ENCODE data around the gene SRF. TPM values are rescaled to one million over a fixed set of nuclear protein-coding genes. Genes with fewer than 3 reads are reported as not detected.
A peak's percentile ranks its signal among the peaks of the same experiment; 100 is the strongest.

The SRF gene
- total and polyA plus RNA-seq, 12 donors, result 30.5 to 94.3 (median 69.6) TPM

- intact Hi-C loops (cut with DNase I), result no loop called here
- H3K4me1 ChIP-seq, result peaks cover 0 to 21% (median 3%) of the 10 kb centered on the region in 9 donors
- H3K4me3 ChIP-seq, result no peak overlapping the region
- TF ChIP-seq CTCF (IDR thresholded peaks at IDR 0.05), result no peak
- ATAC-seq, result no peak
- WGBS, 2 donors, result 86 to 92% methylated on average over 14 of the region's 14 CpGs
- no peaks in the 10 kb centered on the region for H3K9me3 ChIP-seq
- H3K36me3 ChIP-seq, result peaks cover 0 to 63% (median 5%) of the 10 kb centered on the region in 9 donors
- no peak for DNase-seq
- H3K27ac ChIP-seq, result no peak overlapping the region
- no peaks in the 10 kb centered on the region for H3K27me3 ChIP-seq
These were observed 52.1 kb downstream of the SRF start for GRCh38 chr6:43223175-43223574.

- no peak overlapping the region for H3K4me3 ChIP-seq
- H3K27ac ChIP-seq, result no peak overlapping the region
- peaks cover 0 to 37% (median 0%) of the 10 kb centered on the region in 9 donors for H3K36me3 ChIP-seq
- no peaks in the 10 kb centered on the region for H3K9me3 ChIP-seq
- intact Hi-C loops (cut with DNase I), result no loop called here
- H3K4me1 ChIP-seq, result peaks cover 0 to 35% (median 12%) of the 10 kb centered on the region in 9 donors
- H3K27me3 ChIP-seq, result no peaks in the 10 kb centered on the region
- 89 to 90% methylated on average over 11 of the region's 11 CpGs for WGBS, 2 donors
- DNase-seq (no peak), ATAC-seq (no peak)
- TF ChIP-seq CTCF (IDR thresholded peaks at IDR 0.05), result no peak
These were observed 55.3 kb downstream of the SRF start for GRCh38 chr6:43226192-43226851.

GRCh38 chr6:43228951-43229802 lies 58.1 kb downstream of the SRF start, which contains the start of gene DNPH1:
TSS of gene DNPH1 (minus strand) at chr6:43229481. CDS start at chr6:43229456, 25 bp downstream.
- Histone ChIP-seq H3K4me3 (peak within 1 kb of the TSS in 9 of 10 donors; percentile 56 to 90 (median 64)), H3K9me3 (no peaks in the 10 kb centered on the region), H3K4me1 (peaks cover 0 to 28% (median 7%) of the 10 kb centered on the region in 9 donors), H3K27ac (peak within 1 kb of the TSS in 8 of 10 donors; percentile 21 to 84 (median 42)), H3K36me3 (peaks cover 0 to 11% (median 0%) of the 10 kb centered on the region in 9 donors), H3K27me3 (peaks cover 0 to 12% (median 0%) of the 10 kb centered on the region in 7 donors)
- peak; percentile 82 to 97 (median 92) for TF ChIP-seq CTCF (IDR thresholded peaks at IDR 0.05)
- ATAC-seq (peak; percentile 91 to 98 (median 95)), DNase-seq (peak; percentile 63 to 82)
- 2 to 3% methylated on average over 72 to 82 of the region's 82 CpGs for WGBS, 2 donors
- intact Hi-C loops (cut with DNase I), result no loop called here

Data from heart right ventricle (tissue), 16 donors.